Chondrocyte (in vitro differentiated cells): ENCODE results near the gene KIF6. TPM values are rescaled to one million over a fixed set of nuclear protein-coding genes. Genes with fewer than 3 reads are reported as not detected.

Source experiments
- DNase-seq: peaks from one replicate; pipeline ENCODE4 v3.0.0; 2021; ENCODE audit warnings: mixed read lengths, low spot score
- H3K27ac Mint-ChIP-seq: one replicate; pipeline ENCODE4 v1.8.0; 2021; ENCODE audit warnings: mild to moderate bottlenecking, moderate library complexity, mixed read lengths; ENCODE audit not compliant: unreplicated experiment
- H3K27me3 Mint-ChIP-seq: 2 replicates; pipeline ENCODE4 v1.8.0; 2021; ENCODE audit warnings: low read depth, mixed read lengths
- H3K36me3 Mint-ChIP-seq: 2 replicates; pipeline ENCODE4 v1.8.0; 2021; ENCODE audit warnings: low read depth, mixed read lengths
- H3K4me1 Mint-ChIP-seq: 2 replicates; pipeline ENCODE4 v1.8.0; 2021; ENCODE audit warnings: low read depth, mild to moderate bottlenecking, mixed read lengths
- H3K4me3 Mint-ChIP-seq: one replicate; pipeline ENCODE4 v1.8.0; 2021; ENCODE audit warnings: mild to moderate bottlenecking, moderate library complexity, mixed read lengths; ENCODE audit not compliant: unreplicated experiment
- H3K9me3 Mint-ChIP-seq: 2 replicates; pipeline ENCODE4 v1.8.0; 2021; ENCODE audit warnings: low read depth, mixed read lengths
- CTCF ChIP-seq: fragments of 200-600 bp; sonication (generic); IDR thresholded peaks from 2 replicates; pipeline ENCODE4 v1.5.0; 2021; ENCODE audit warnings: antibody characterized with exemption, mild to moderate bottlenecking, moderate library complexity
- total RNA-seq: library from RNA; stranded (reverse); gene quantifications from 3 replicates; pipeline ENCODE4 v1.2.1, GENCODE V29; 2021

KIF6 gene
- total RNA-seq, 1 donor from 2014 or later = 0.62 TPM

- Mint-ChIP-seq H3K27me3 (peaks cover 8% of the 10 kb centered on the region), H3K4me1 (peaks cover 14% of the 10 kb centered on the region), H3K9me3 (no peaks in the 10 kb centered on the region), H3K36me3 (no peaks in the 10 kb centered on the region), H3K4me3 (no peak overlapping the region), H3K27ac (no peak overlapping the region)
- no peak for TF ChIP-seq CTCF
- DNase-seq = no peak
Measured at GRCh38 chr6:39343396-39343870, 381.8 kb downstream of the KIF6 start.

- DNase-seq = no peak
- H3K27ac Mint-ChIP-seq = no peak overlapping the region
- no peaks in the 10 kb centered on the region for H3K9me3 Mint-ChIP-seq
- no peak overlapping the region for H3K4me3 Mint-ChIP-seq
- peaks cover 14% of the 10 kb centered on the region for H3K4me1 Mint-ChIP-seq
- peaks cover 12% of the 10 kb centered on the region for H3K27me3 Mint-ChIP-seq
- no peak for TF ChIP-seq CTCF
- H3K36me3 Mint-ChIP-seq = no peaks in the 10 kb centered on the region
Measured at GRCh38 chr6:39342692-39343395, 382.4 kb downstream of the KIF6 start.

GRCh38 chr6:39341937-39342336 lies 383.3 kb downstream of the KIF6 start:
- no peak overlapping the region for H3K27ac Mint-ChIP-seq
- H3K4me3 Mint-ChIP-seq = no peak overlapping the region
- no peaks in the 10 kb centered on the region for H3K9me3 Mint-ChIP-seq
- no peak for TF ChIP-seq CTCF
- peaks cover 14% of the 10 kb centered on the region for H3K4me1 Mint-ChIP-seq
- no peak for DNase-seq
- no peaks in the 10 kb centered on the region for H3K36me3 Mint-ChIP-seq
- peaks cover 13% of the 10 kb centered on the region for H3K27me3 Mint-ChIP-seq

DNA sequence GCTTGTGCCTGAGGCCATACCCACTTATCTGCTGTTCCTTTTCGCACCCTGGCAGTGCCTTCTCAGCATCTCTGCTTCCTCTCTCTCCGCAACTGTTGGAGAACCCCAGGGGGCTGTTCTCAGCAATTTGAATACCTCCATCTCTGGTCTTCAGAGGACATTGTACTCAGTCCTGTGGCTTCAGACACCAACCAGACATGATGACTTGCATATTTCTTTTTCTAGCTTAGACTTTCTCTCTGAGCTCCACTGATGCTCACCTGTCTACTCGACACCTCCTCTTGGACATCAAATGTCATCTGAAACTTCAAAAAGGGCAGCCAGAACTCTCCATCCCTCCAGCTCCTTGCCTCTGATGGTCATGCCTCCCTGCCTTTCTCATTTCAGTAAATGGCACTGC lies 383.9 kb downstream of the KIF6 start:
- no peak overlapping the region for H3K4me3 Mint-ChIP-seq
- no peak for TF ChIP-seq CTCF
- no peak overlapping the region for H3K27ac Mint-ChIP-seq
- peaks cover 13% of the 10 kb centered on the region for H3K27me3 Mint-ChIP-seq
- no peak for DNase-seq
- H3K4me1 Mint-ChIP-seq = peaks cover 14% of the 10 kb centered on the region
- no peaks in the 10 kb centered on the region for H3K36me3 Mint-ChIP-seq
- no peaks in the 10 kb centered on the region for H3K9me3 Mint-ChIP-seq

- H3K27me3 Mint-ChIP-seq = peaks cover 17% of the 10 kb centered on the region
- peaks cover 11% of the 10 kb centered on the region for H3K4me1 Mint-ChIP-seq
- no peak for DNase-seq
- no peak for TF ChIP-seq CTCF
- H3K27ac Mint-ChIP-seq = no peak overlapping the region
- H3K36me3 Mint-ChIP-seq = no peaks in the 10 kb centered on the region
- H3K9me3 Mint-ChIP-seq = no peaks in the 10 kb centered on the region
- no peak overlapping the region for H3K4me3 Mint-ChIP-seq
Measured at GRCh38 chr6:39339868-39340550, 385.2 kb downstream of the KIF6 start.
